H9 (cell line): ENCODE measurements around the gene SFMBT1. TPM values are rescaled to one million over a fixed set of nuclear protein-coding genes. Genes with fewer than 3 reads are reported as not detected.

ENCODE experiments used
- DNase-seq: peaks from one replicate; pipeline ENCODE4 v3.0.0-alpha.2; 2017
- H2AFZ ChIP-seq: one replicate; pipeline ENCODE4 v1.6.1; 2013; ENCODE audit warnings: mild to moderate bottlenecking, low read length, control low read depth, moderate library complexity
- H2AK5ac ChIP-seq: 2 replicates; pipeline ENCODE4 v1.6.1; 2013; ENCODE audit warnings: low read length, control low read depth, mixed read lengths; ENCODE audit not compliant: insufficient read length
- H2BK120ac ChIP-seq: one replicate; pipeline ENCODE4 v1.6.1; 2013; ENCODE audit warnings: low read depth, mild to moderate bottlenecking, low read length, control low read depth, inconsistent platforms; ENCODE audit not compliant: poor library complexity, severe bottlenecking
- H2BK12ac ChIP-seq: 2 replicates; pipeline ENCODE4 v1.6.1; 2013; ENCODE audit warnings: low read length, control low read depth, mixed read lengths, low read depth; ENCODE audit not compliant: insufficient read length
- H2BK15ac ChIP-seq: 2 replicates; pipeline ENCODE4 v1.6.1; 2013; ENCODE audit warnings: low read depth, low read length, control low read depth
- H2BK20ac ChIP-seq: one replicate; pipeline ENCODE4 v1.6.1; 2013; ENCODE audit warnings: low read depth, mild to moderate bottlenecking, low read length, control low read depth, inconsistent platforms; ENCODE audit not compliant: poor library complexity, severe bottlenecking
- H2BK5ac ChIP-seq: 2 replicates; pipeline ENCODE4 v1.6.1; 2013; ENCODE audit warnings: low read length, control low read depth, mixed read lengths; ENCODE audit not compliant: insufficient read length
- H3K14ac ChIP-seq: 2 replicates; pipeline ENCODE4 v1.6.1; 2013; ENCODE audit warnings: low read length, control low read depth; ENCODE audit not compliant: insufficient read depth
- H3K18ac ChIP-seq: 2 replicates; pipeline ENCODE4 v1.6.1; 2013; ENCODE audit warnings: low read depth, mild to moderate bottlenecking, mixed read lengths, low read length, control low read depth; ENCODE audit not compliant: insufficient read length
- H3K23ac ChIP-seq: 2 replicates; pipeline ENCODE4 v1.6.1; 2013; ENCODE audit warnings: low read length, control low read depth, mixed read lengths, low read depth; ENCODE audit not compliant: insufficient read length
- H3K23me2 ChIP-seq: 2 replicates; pipeline ENCODE4 v1.6.1; 2013; ENCODE audit warnings: low read depth, mild to moderate bottlenecking, mixed read lengths, low read length, control low read depth; ENCODE audit not compliant: insufficient read length, poor library complexity, severe bottlenecking
- H3K27ac ChIP-seq: 2 replicates; pipeline ENCODE4 v1.5.1; 2013; ENCODE audit warnings: low read length, control low read depth, mixed read lengths, low read depth; ENCODE audit not compliant: insufficient read length
- H3K27me3 ChIP-seq: 2 replicates; pipeline ENCODE4 v1.6.1; 2013; ENCODE audit warnings: low read length, control low read depth, inconsistent platforms; ENCODE audit not compliant: insufficient read depth
- H3K4ac ChIP-seq: 2 replicates; pipeline ENCODE4 v1.6.1; 2013; ENCODE audit warnings: low read depth, mild to moderate bottlenecking, control low read depth, inconsistent platforms, low read length, moderate library complexity
- H3K4me1 ChIP-seq: 2 replicates; pipeline ENCODE4 v1.6.1; 2013; ENCODE audit warnings: low read length, control low read depth, inconsistent platforms; ENCODE audit not compliant: insufficient read depth
- H3K4me2 ChIP-seq: 2 replicates; pipeline ENCODE4 v1.6.1; 2013; ENCODE audit warnings: low read length, control low read depth, mixed read lengths; ENCODE audit not compliant: insufficient read length, insufficient read depth
- H3K56ac ChIP-seq: 2 replicates; pipeline ENCODE4 v1.6.1; 2013; ENCODE audit warnings: low read depth, mild to moderate bottlenecking, mixed read lengths, low read length, control low read depth; ENCODE audit not compliant: insufficient read length
- H3K79me1 ChIP-seq: 2 replicates; pipeline ENCODE4 v1.6.1; 2013; ENCODE audit warnings: low read depth, mild to moderate bottlenecking, moderate library complexity, low read length, control low read depth, inconsistent platforms; ENCODE audit not compliant: insufficient read depth, poor library complexity, severe bottlenecking
- H3K79me2 ChIP-seq: 2 replicates; pipeline ENCODE4 v1.6.1; 2013; ENCODE audit warnings: low read length, control low read depth, inconsistent platforms; ENCODE audit not compliant: insufficient read depth
- H3K9ac ChIP-seq: 2 replicates; pipeline ENCODE4 v1.6.1; 2013; ENCODE audit warnings: low read length, control low read depth, mixed read lengths; ENCODE audit not compliant: insufficient read length; ENCODE audit errors: extremely low read depth
- H3K9me3 ChIP-seq: one replicate; pipeline ENCODE4 v1.6.1; 2013; ENCODE audit warnings: low read depth, low read length, inconsistent platforms; ENCODE audit not compliant: control insufficient read depth
- H3T11ph ChIP-seq: one replicate; pipeline ENCODE4 v1.6.1; 2013; ENCODE audit warnings: mild to moderate bottlenecking, low read length, control low read depth, inconsistent platforms
- H4K20me1 ChIP-seq: one replicate; pipeline ENCODE4 v1.6.1; 2013; ENCODE audit not compliant: control insufficient read depth, insufficient read length, insufficient read depth
- H4K5ac ChIP-seq: 2 replicates; pipeline ENCODE4 v1.6.1; 2013; ENCODE audit warnings: low read depth, mild to moderate bottlenecking, mixed read lengths, low read length, control low read depth; ENCODE audit not compliant: insufficient read length
- H4K8ac ChIP-seq: replicated peaks from 2 replicates; pipeline ENCODE4 v1.6.1; 2013; ENCODE audit warnings: low read length, control low read depth, mixed read lengths, low read depth; ENCODE audit not compliant: insufficient read length
- H4K91ac ChIP-seq: 2 replicates; pipeline ENCODE4 v1.6.1; 2013; ENCODE audit warnings: low read depth, mild to moderate bottlenecking, moderate library complexity, mixed read lengths, low read length, control low read depth; ENCODE audit not compliant: insufficient read length
- H3K27ac Mint-ChIP-seq, 3 experiments: 2 replicates in 2 of 3; 3 replicates in 1 of 3; pipeline ENCODE4 v1.8.0; 2020 to 2021; ENCODE audit warnings: mixed read lengths in 3 of 3, mild to moderate bottlenecking in 1 of 3, moderate library complexity in 1 of 3
- H3K27me3 Mint-ChIP-seq: 2 replicates; pipeline ENCODE4 v1.8.0; 2021; ENCODE audit warnings: low read depth, mild to moderate bottlenecking, moderate library complexity, mixed read lengths
- H3K36me3 Mint-ChIP-seq, 3 experiments: 2 replicates in 2 of 3; 3 replicates in 1 of 3; pipeline ENCODE4 v1.8.0; 2020 to 2021; ENCODE audit warnings: low read depth in 3 of 3, mixed read lengths in 3 of 3; ENCODE audit not compliant: insufficient read depth in 1 of 3
- H3K4me1 Mint-ChIP-seq, 2 experiments: 2 replicates each; pipeline ENCODE4 v1.8.0; 2020; ENCODE audit warnings: mixed read lengths in 2 of 2
- H3K4me3 Mint-ChIP-seq, 2 experiments: 2 replicates in 1 of 2; 3 replicates in 1 of 2; pipeline ENCODE4 v1.8.0; 2020 to 2021; ENCODE audit warnings: mild to moderate bottlenecking in 2 of 2, mixed read lengths in 2 of 2, moderate library complexity in 1 of 2
- H3K9me3 Mint-ChIP-seq, 2 experiments: 2 replicates in 1 of 2; 3 replicates in 1 of 2; pipeline ENCODE4 v1.8.0; 2020; ENCODE audit warnings: mild to moderate bottlenecking in 2 of 2, mixed read lengths in 2 of 2, moderate library complexity in 1 of 2
- CTCF ChIP-seq: fragments of 200-600 bp; sonication (generic); conservative IDR thresholded peaks from 3 replicates; pipeline ENCODE4 v1.8.0; 2021; ENCODE audit warnings: antibody characterized with exemption, mild to moderate bottlenecking
- WGBS: extraction: QIAGEN DNeasy Blood & Tissue Kit; methylation state at CpG from one replicate; pipeline ENCODE4 v1.1.7; 2013; ENCODE audit warnings: missing lambda C conversion rate, low lambda C conversion rate, mixed read lengths; ENCODE audit not compliant: insufficient read length; ENCODE audit errors: extremely low coverage; 5-methylcytosine and 5-hydroxymethylcytosine counted together
- total RNA-seq: library from RNA; stranded (reverse); gene quantifications from 2 replicates; pipeline ENCODE4 v1.2.1, GENCODE V29; 2021

Gene SFMBT1
- total RNA-seq, 1 experiment from 2014 or later: 15.3 TPM

- no peaks in the 10 kb centered on the region for H3K9me3 Mint-ChIP-seq
- Histone ChIP-seq H3K23ac (no peak overlapping the region), H2BK12ac (no peak overlapping the region), H3K79me2 (no peaks in the 10 kb centered on the region), H2AFZ (no peak overlapping the region), H2BK15ac (no peak overlapping the region), H3K4me2 (no peak overlapping the region), H2BK20ac (no peak overlapping the region), H4K91ac (no peak overlapping the region), H3K56ac (no peak overlapping the region), H3K9ac (no peak overlapping the region), H3K79me1 (peaks cover 3% of the 10 kb centered on the region), H4K5ac (no peak overlapping the region), H3K4ac (no peak overlapping the region), H3K9me3 (no peaks in the 10 kb centered on the region), H4K20me1 (no peaks in the 10 kb centered on the region), H3K27ac (no peak overlapping the region), H3K14ac (no peak overlapping the region; the same call in 1 of the 2 replicates), H2AK5ac (no peak overlapping the region), H3K4me1 (no peaks in the 10 kb centered on the region), H4K8ac (no peak overlapping the region), H2BK120ac (no peak overlapping the region), H3K23me2 (no peaks in the 10 kb centered on the region), H2BK5ac (no peak overlapping the region), H3K27me3 (no peaks in the 10 kb centered on the region), H3K18ac (no peak overlapping the region), H3T11ph (no peak overlapping the region)
- no peaks in the 10 kb centered on the region; the same call in 1 of the 2 replicates for H3K27me3 Mint-ChIP-seq
- no peak overlapping the region for H3K4me3 Mint-ChIP-seq
- H3K27ac Mint-ChIP-seq: no peak overlapping the region
- no peaks in the 10 kb centered on the region for H3K4me1 Mint-ChIP-seq
- no CpG with 5 or more reads among the region's 5 CpGs for WGBS
- TF ChIP-seq CTCF: no peak
- H3K36me3 Mint-ChIP-seq: peaks cover 13 to 16% (median 13%) of the 10 kb centered on the region in 3 experiments; a peak in 5 of 7 replicates
- DNase-seq: no peak
Observed at GRCh38 chr3:52886049-52886730, 159.7 kb downstream of the SFMBT1 start.
